ENCODE results near the gene IMP3. TPM values are rescaled to one million over a fixed set of nuclear protein-coding genes. Genes with fewer than 3 reads are reported as not detected.

IMP3 gene
- total RNA-seq, 1 donor from 2014 or later, result 48.4 TPM

- peaks cover 29% of the 10 kb centered on the region for H3K4me1 ChIP-seq (ENCODE audit: insufficient read depth, low read length)
- H3K9ac ChIP-seq (ENCODE audit: low read length), result peak overlapping the region; percentile 82
- DNase-seq (ENCODE audit: low read depth) (peak; percentile 91), FAIRE-seq (no peak)
- peak overlapping the region; percentile 65 for H3K4me2 ChIP-seq (ENCODE audit: low read length)
- peaks cover 26% of the 10 kb centered on the region for H4K20me1 ChIP-seq (ENCODE audit: insufficient read depth, low read length)
- H3K27ac ChIP-seq (ENCODE audit: low read depth, low read length), result peak overlapping the region; percentile 96
- peak overlapping the region; percentile 97 for H3K27ac Mint-ChIP-seq (ENCODE audit: unreplicated experiment)
- H3K9me3 Mint-ChIP-seq (ENCODE audit: unreplicated experiment), result no peaks in the 10 kb centered on the region
- H3K9me3 ChIP-seq (ENCODE audit: insufficient read depth, low read depth, low read length), result no peaks in the 10 kb centered on the region
- no peaks in the 10 kb centered on the region for H3K27me3 Mint-ChIP-seq (ENCODE audit: low read depth, unreplicated experiment)
- no peaks in the 10 kb centered on the region for H3K36me3 ChIP-seq (ENCODE audit: insufficient read depth, low read length)
- H3K4me3 ChIP-seq (ENCODE audit: insufficient read depth, low read depth, low read length), result no peak overlapping the region
- H3K27me3 ChIP-seq (ENCODE audit: insufficient read depth, low read length), result no peaks in the 10 kb centered on the region
- H3K4me3 Mint-ChIP-seq (ENCODE audit: unreplicated experiment), result no peak overlapping the region
- H2AFZ ChIP-seq (ENCODE audit: low read depth, low read length), result no peak overlapping the region
- H3K4me1 Mint-ChIP-seq (ENCODE audit: low read depth, unreplicated experiment), result peaks cover 18% of the 10 kb centered on the region
- TF ChIP-seq EZH2 (IDR thresholded peaks at IDR 0.05; ENCODE audit: insufficient read depth, low read length), result no peak
- TF ChIP-seq, protein P1, sequence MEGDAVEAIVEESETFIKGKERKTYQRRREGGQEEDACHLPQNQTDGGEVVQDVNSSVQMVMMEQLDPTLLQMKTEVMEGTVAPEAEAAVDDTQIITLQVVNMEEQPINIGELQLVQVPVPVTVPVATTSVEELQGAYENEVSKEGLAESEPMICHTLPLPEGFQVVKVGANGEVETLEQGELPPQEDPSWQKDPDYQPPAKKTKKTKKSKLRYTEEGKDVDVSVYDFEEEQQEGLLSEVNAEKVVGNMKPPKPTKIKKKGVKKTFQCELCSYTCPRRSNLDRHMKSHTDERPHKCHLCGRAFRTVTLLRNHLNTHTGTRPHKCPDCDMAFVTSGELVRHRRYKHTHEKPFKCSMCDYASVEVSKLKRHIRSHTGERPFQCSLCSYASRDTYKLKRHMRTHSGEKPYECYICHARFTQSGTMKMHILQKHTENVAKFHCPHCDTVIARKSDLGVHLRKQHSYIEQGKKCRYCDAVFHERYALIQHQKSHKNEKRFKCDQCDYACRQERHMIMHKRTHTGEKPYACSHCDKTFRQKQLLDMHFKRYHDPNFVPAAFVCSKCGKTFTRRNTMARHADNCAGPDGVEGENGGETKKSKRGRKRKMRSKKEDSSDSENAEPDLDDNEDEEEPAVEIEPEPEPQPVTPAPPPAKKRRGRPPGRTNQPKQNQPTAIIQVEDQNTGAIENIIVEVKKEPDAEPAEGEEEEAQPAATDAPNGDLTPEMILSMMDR (IDR thresholded peaks at IDR 0.05; ENCODE audit: insufficient read depth, low read depth, low read length), result no peak
- peaks cover 17% of the 10 kb centered on the region for H3K36me3 Mint-ChIP-seq (ENCODE audit: low read depth, unreplicated experiment)
- H3K79me2 ChIP-seq (ENCODE audit: insufficient read depth, low read length), result peaks cover 30% of the 10 kb centered on the region
These were observed 21.2 kb upstream of the IMP3 start for GRCh38 chr15:75661100-75661755.

DNA sequence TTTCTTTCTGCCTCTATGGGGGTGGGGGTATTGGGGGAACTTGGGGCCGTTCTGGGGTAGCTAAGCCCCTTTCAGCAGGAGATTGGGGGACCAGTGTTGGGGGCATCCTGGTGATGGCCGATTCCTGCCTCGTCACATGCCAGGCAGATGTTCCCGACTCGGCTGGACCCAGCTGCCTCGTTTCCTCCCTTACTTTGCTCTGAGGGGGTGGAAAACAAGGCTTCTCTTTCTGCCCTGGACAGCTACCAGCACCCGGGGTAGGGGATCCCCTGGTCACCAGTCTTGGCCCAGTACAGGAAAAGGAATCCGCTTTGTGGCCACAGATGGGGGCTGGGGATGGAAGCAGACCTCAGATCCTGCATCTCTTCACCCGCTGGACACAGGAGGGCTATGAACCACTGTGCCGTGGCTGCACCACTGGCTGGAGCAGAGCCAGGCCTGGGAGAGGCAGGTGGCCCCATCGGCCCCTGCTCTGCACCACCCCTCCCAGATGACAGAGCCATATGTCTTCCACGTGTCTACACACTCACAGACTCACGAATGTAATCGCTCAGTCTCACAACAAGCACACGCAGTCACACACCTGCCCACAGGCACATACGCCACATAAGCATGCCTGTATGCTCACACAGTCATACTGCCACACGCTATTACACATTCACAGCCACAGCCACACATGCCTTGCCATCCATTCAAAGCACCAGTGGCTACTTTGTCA, 20.1 kb upstream of the IMP3 start:
- peaks cover 41% of the 10 kb centered on the region for H3K79me2 ChIP-seq (ENCODE audit: insufficient read depth, low read length)
- Mint-ChIP-seq H3K27ac (ENCODE audit: unreplicated experiment) (no peak overlapping the region), H3K4me1 (ENCODE audit: low read depth, unreplicated experiment) (peaks cover 19% of the 10 kb centered on the region), H3K27me3 (ENCODE audit: low read depth, unreplicated experiment) (no peaks in the 10 kb centered on the region), H3K9me3 (ENCODE audit: unreplicated experiment) (no peaks in the 10 kb centered on the region), H3K4me3 (ENCODE audit: unreplicated experiment) (no peak overlapping the region), H3K36me3 (ENCODE audit: low read depth, unreplicated experiment) (peaks cover 19% of the 10 kb centered on the region)
- H3K36me3 ChIP-seq (ENCODE audit: insufficient read depth, low read length), result peaks cover 4% of the 10 kb centered on the region
- H4K20me1 ChIP-seq (ENCODE audit: insufficient read depth, low read length), result peaks cover 37% of the 10 kb centered on the region
- H3K4me1 ChIP-seq (ENCODE audit: insufficient read depth, low read length), result peaks cover 20% of the 10 kb centered on the region
- H3K9me3 ChIP-seq (ENCODE audit: insufficient read depth, low read depth, low read length), result no peaks in the 10 kb centered on the region
- DNase-seq (ENCODE audit: low read depth) (peak; percentile 16), FAIRE-seq (no peak)
- no peaks in the 10 kb centered on the region for H3K27me3 ChIP-seq (ENCODE audit: insufficient read depth, low read length)
- no peak overlapping the region for H2AFZ ChIP-seq (ENCODE audit: low read depth, low read length)
- H3K4me3 ChIP-seq (ENCODE audit: insufficient read depth, low read depth, low read length), result no peak overlapping the region
- peak overlapping the region; percentile 72 for H3K9ac ChIP-seq (ENCODE audit: low read length)
- TF ChIP-seq EZH2 (IDR thresholded peaks at IDR 0.05; ENCODE audit: insufficient read depth, low read length), result no peak
- TF ChIP-seq, protein P1 (IDR thresholded peaks at IDR 0.05; ENCODE audit: insufficient read depth, low read depth, low read length), result no peak
- H3K27ac ChIP-seq (ENCODE audit: low read depth, low read length), result peak overlapping the region; percentile 96
- peak overlapping the region; percentile 61 for H3K4me2 ChIP-seq (ENCODE audit: low read length)
